Neural crest cell (in vitro differentiated cells): ENCODE results near the gene EIF2B5. TPM values are rescaled to one million over a fixed set of nuclear protein-coding genes. Genes with fewer than 3 reads are reported as not detected.

Experiments
- DNase-seq: peaks from one replicate; pipeline ENCODE4 v3.0.0; 2021; ENCODE audit warnings: low read depth, mixed read lengths, low spot score
- H3K27ac Mint-ChIP-seq: one replicate; pipeline ENCODE4 v1.8.0; 2021; ENCODE audit warnings: mild to moderate bottlenecking, mixed read lengths; ENCODE audit not compliant: unreplicated experiment
- H3K27me3 Mint-ChIP-seq: 2 replicates; pipeline ENCODE4 v1.8.0; 2021; ENCODE audit warnings: low read depth, mild to moderate bottlenecking, mixed read lengths
- H3K36me3 Mint-ChIP-seq: 2 replicates; pipeline ENCODE4 v1.8.0; 2021; ENCODE audit warnings: low read depth, mild to moderate bottlenecking, mixed read lengths
- H3K4me1 Mint-ChIP-seq: 2 replicates; pipeline ENCODE4 v1.8.0; 2021; ENCODE audit warnings: mixed read lengths
- H3K4me3 Mint-ChIP-seq: one replicate; pipeline ENCODE4 v1.8.0; 2021; ENCODE audit warnings: mild to moderate bottlenecking, mixed read lengths
- H3K9me3 Mint-ChIP-seq: 2 replicates; pipeline ENCODE4 v1.8.0; 2021; ENCODE audit warnings: mixed read lengths
- long read RNA-seq: library from polyadenylated mRNA; unstranded; transcript quantifications from one replicate; pipeline ENCODE4 v2.0.0, GENCODE V29; 2020
- total RNA-seq: library from RNA; stranded (reverse); gene quantifications from 2 replicates; pipeline ENCODE4 v1.2.1, GENCODE V29; 2021
- TF ChIP-seq, protein P1 (sequence below): fragments of 200-600 bp; sonication (generic); conservative IDR thresholded peaks from 2 replicates; pipeline ENCODE4 v1.5.0; 2021; ENCODE audit warnings: antibody characterized with exemption, mild to moderate bottlenecking

The EIF2B5 gene
- total RNA-seq: 54.8 and 57.7 TPM in 2 replicates
- long read RNA-seq, partial matches to known transcripts: 27 of 34 reads
- long read RNA-seq, other reads (novel, unspliced or antisense): 5 of 34 reads

DNA sequence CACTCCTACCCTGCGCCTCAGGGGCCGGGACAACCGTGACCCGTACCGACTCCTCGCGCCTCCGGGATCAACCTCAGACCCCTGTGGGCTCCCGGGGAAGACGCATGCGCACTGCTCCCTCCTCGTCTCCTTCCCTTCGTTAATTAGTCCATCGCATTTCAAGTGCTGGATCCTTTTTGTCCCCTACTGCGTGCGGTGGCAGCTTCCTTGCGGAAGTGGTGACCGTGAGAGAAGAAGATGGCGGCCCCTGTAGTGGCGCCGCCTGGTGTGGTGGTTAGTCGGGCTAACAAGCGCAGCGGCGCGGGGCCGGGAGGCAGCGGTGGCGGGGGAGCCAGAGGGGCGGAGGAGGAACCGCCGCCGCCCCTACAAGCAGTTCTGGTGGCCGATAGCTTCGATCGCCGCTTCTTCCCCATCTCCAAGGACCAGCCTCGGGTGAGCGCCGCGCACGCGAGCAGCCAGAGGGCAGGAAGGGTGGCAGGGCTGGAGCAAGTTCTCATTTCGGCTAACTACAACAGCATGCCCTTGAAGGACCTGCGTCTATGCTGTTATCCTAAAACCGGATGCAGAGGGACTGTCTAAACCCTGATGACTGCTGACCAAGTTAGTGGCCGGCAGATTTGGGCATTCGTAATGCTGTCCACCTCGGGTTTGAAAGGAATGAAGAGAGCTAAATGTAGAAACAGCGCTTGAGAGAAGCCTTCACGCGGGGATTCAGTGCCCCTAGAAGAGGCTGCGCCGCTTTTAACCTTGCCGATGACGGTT is at the start of gene EIF2B5:
Gene EIF2B5, plus strand, starts transcription at position 210 of the 762 bp plus-strand sequence. Its CDS starts 28 bp downstream, at position 238.
- H3K36me3 Mint-ChIP-seq: no peaks in the 10 kb centered on the region
- H3K27me3 Mint-ChIP-seq: peaks cover 5% of the 10 kb centered on the region
- H3K9me3 Mint-ChIP-seq: no peaks in the 10 kb centered on the region
- peak within 1 kb of the TSS; percentile 78 for H3K27ac Mint-ChIP-seq
- peak; percentile 95 for DNase-seq
- TF ChIP-seq, protein P1, sequence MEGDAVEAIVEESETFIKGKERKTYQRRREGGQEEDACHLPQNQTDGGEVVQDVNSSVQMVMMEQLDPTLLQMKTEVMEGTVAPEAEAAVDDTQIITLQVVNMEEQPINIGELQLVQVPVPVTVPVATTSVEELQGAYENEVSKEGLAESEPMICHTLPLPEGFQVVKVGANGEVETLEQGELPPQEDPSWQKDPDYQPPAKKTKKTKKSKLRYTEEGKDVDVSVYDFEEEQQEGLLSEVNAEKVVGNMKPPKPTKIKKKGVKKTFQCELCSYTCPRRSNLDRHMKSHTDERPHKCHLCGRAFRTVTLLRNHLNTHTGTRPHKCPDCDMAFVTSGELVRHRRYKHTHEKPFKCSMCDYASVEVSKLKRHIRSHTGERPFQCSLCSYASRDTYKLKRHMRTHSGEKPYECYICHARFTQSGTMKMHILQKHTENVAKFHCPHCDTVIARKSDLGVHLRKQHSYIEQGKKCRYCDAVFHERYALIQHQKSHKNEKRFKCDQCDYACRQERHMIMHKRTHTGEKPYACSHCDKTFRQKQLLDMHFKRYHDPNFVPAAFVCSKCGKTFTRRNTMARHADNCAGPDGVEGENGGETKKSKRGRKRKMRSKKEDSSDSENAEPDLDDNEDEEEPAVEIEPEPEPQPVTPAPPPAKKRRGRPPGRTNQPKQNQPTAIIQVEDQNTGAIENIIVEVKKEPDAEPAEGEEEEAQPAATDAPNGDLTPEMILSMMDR: peak; percentile 53
- peaks cover 38% of the 10 kb centered on the region for H3K4me1 Mint-ChIP-seq
- peak within 1 kb of the TSS; percentile 94 for H3K4me3 Mint-ChIP-seq

DNA sequence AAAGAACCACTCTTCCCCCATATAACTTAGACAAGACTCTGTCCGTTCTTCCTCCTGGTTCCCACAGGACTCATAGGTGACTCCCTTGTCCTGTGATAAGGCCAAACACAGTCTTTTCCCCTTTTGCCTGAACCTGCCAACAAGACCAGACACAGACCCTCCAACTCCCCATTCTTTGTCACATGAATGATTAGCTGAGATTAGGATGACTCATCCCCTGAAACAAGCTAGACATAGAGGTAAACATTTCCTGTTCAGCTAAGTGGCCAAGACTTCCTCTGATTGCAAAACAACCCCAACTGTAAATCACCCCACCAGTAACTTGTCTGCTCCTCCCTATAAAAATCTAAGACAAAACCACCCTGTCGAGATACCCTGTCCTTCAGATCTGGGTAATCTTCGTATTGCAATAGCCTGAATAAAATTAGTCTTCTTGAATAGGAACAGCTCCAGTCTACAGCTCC is 49.7 kb upstream of the EIF2B5 start:
- no peaks in the 10 kb centered on the region for H3K4me1 Mint-ChIP-seq
- H3K27me3 Mint-ChIP-seq: no peaks in the 10 kb centered on the region
- peaks cover 6% of the 10 kb centered on the region for H3K9me3 Mint-ChIP-seq
- no peak overlapping the region for H3K4me3 Mint-ChIP-seq
- no peaks in the 10 kb centered on the region for H3K36me3 Mint-ChIP-seq
- no peak for DNase-seq
- H3K27ac Mint-ChIP-seq: no peak overlapping the region
- TF ChIP-seq, protein P1: no peak

DNA sequence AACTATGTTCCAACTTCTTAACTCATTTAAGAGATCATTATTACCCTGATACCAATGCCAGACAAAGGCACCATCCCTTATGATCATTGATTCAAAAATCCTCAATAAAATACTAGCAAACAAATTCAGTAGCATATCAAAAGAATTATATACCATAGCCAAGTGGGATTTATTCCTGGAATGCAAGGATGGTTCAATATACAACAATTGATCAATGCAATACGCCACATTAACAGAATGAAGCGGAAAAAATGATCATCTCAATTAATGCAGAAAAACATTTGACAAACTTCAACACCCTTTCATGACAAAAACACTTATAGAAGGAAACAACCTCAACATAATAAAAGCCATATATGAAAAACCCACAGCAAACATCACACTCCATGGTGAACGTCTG is 43.0 kb upstream of the EIF2B5 start:
- no peak for DNase-seq
- H3K9me3 Mint-ChIP-seq: peaks cover 13% of the 10 kb centered on the region
- no peak overlapping the region for H3K27ac Mint-ChIP-seq
- H3K4me3 Mint-ChIP-seq: no peak overlapping the region
- no peaks in the 10 kb centered on the region for H3K4me1 Mint-ChIP-seq
- no peaks in the 10 kb centered on the region for H3K36me3 Mint-ChIP-seq
- peaks cover 10% of the 10 kb centered on the region for H3K27me3 Mint-ChIP-seq
- TF ChIP-seq, protein P1: no peak

DNA sequence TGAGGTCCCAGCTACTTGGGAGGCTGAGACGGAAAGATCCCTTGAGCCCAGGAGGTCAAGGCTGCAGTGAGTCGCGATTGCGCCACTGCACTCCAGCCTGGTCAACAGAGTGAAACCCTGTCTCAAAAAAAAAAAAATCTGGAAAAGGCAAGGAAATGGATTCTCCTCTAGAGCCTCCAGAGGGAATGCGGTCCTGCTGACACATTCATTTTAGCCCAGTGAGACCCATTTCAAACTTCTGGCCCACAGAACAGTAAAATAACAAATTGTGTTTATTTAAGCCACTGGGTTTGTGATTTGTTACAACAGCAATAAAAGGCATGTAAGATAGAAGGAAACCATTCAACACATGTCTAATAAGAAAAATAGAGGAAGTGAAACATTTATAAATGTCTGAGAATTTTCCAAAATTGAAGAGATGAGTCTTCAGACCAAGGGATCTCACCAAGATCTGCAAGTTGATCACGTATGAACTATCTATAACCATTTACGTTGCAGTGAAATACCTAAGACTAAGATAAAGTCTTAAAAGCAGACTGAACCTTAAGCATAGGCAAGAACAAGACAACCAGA is 38.3 kb upstream of the EIF2B5 start, which contains the start of gene HTR3E:
Gene HTR3E, plus strand, starts transcription at position 254 of the 573 bp plus-strand sequence. CDS start 466 bp downstream, outside the sequence.
- TF ChIP-seq, protein P1: no peak
- peaks cover 21% of the 10 kb centered on the region for H3K27me3 Mint-ChIP-seq
- no peak within 1 kb of the TSS for H3K27ac Mint-ChIP-seq
- H3K9me3 Mint-ChIP-seq: peaks cover 9% of the 10 kb centered on the region
- no peaks in the 10 kb centered on the region for H3K4me1 Mint-ChIP-seq
- DNase-seq: no peak
- H3K4me3 Mint-ChIP-seq: no peak within 1 kb of the TSS
- H3K36me3 Mint-ChIP-seq: no peaks in the 10 kb centered on the region

DNA sequence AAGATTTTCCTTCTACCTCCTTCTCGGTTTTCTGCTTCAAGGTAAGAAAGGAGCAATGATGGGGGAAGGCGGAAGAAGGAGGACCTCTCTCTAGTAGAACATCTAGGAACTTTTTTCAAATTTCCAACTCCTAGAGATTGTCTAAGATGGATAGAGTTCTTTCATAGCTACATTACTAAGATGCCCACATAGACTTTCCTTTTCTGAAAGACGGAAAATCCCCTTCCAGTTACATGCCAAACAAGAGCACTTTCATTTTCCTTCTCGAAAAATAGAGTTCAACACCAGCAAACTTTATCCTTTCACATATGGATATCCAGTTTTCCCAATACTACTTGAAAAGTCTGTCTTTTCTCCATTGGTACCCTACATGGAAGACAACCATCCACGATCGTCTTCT is 37.6 kb upstream of the EIF2B5 start:
- peaks cover 6% of the 10 kb centered on the region for H3K9me3 Mint-ChIP-seq
- H3K36me3 Mint-ChIP-seq: no peaks in the 10 kb centered on the region

More for the DNA sequence above, 37.6 kb upstream of the EIF2B5 start:
- TF ChIP-seq, protein P1: no peak
- Mint-ChIP-seq H3K4me1 (no peaks in the 10 kb centered on the region), H3K27me3 (peaks cover 21% of the 10 kb centered on the region), H3K4me3 (no peak overlapping the region), H3K27ac (no peak overlapping the region)
- no peak for DNase-seq
